ENCODE results near the gene ADAM8.
"Not testable (repeated sequence)": the region's sequence is repeated elsewhere in the genome, so short reads cannot be mapped to it uniquely, and the experiment has no call there.

ADAM8 gene

GRCh38 chr10:133266056-133266795 is 10.4 kb downstream of the ADAM8 start:
- no peak for DNase-seq

- not testable (repeated sequence) for DNase-seq
Observed at GRCh38 chr10:133265052-133265451, 11.6 kb downstream of the ADAM8 start.

- no peak for DNase-seq
Observed at GRCh38 chr10:133264461-133264860, 12.2 kb downstream of the ADAM8 start.

GRCh38 chr10:133263674-133264073 is 13.0 kb downstream of the ADAM8 start:
- no peak for DNase-seq

- peak; percentile 31 for DNase-seq
Observed at GRCh38 chr10:133262696-133263095, 14.0 kb downstream of the ADAM8 start.

GRCh38 chr10:133261726-133262325 is 14.8 kb downstream of the ADAM8 start:
- DNase-seq, result no peak

- no peak for DNase-seq
Observed at GRCh38 chr10:133260895-133261725, 15.6 kb downstream of the ADAM8 start.

- no peak for DNase-seq
Observed at GRCh38 chr10:133259602-133259989, 17.1 kb downstream of the ADAM8 start.

- DNase-seq, result no peak
Observed at GRCh38 chr10:133258818-133259601, 17.7 kb downstream of the ADAM8 start.

- DNase-seq, result no peak
Observed at GRCh38 chr10:133258066-133258817, 18.4 kb downstream of the ADAM8 start.

- DNase-seq, result no peak
Observed at GRCh38 chr10:133257489-133258065, 19.1 kb downstream of the ADAM8 start.

- DNase-seq, result no peak
Observed at GRCh38 chr10:133255323-133255722, 21.3 kb downstream of the ADAM8 start.

- DNase-seq, result no peak
Observed at GRCh38 chr10:133254421-133255120, 22.1 kb downstream of the ADAM8 start.

GRCh38 chr10:133253361-133253955 is 23.2 kb downstream of the ADAM8 start:
- no peak for DNase-seq

GRCh38 chr10:133252223-133252552 is 24.5 kb downstream of the ADAM8 start:
- no peak for DNase-seq

- DNase-seq, result no peak
Observed at GRCh38 chr10:133251388-133252222, 25.1 kb downstream of the ADAM8 start.

- DNase-seq, result no peak
Observed at GRCh38 chr10:133249975-133250754, 26.5 kb downstream of the ADAM8 start.

- DNase-seq, result no peak
Observed at GRCh38 chr10:133249094-133249780, 27.4 kb downstream of the ADAM8 start.

- no peak for DNase-seq
Observed at GRCh38 chr10:133248334-133248715, 28.3 kb downstream of the ADAM8 start.
